Esophagus mucosa (tissue), 1 donor: ENCODE data around the gene ADGRV1. TPM values are rescaled to one million over a fixed set of nuclear protein-coding genes. Genes with fewer than 3 reads are reported as not detected.
A peak's percentile ranks its signal among the peaks of the same experiment; 100 is the strongest.

ENCODE experiments used
- ATAC-seq: fragments of 200-7000 bp; cut with Tn5 transposase; one replicate; pipeline ENCODE4 v1.9.1; 2020
- total RNA-seq: library from RNA; stranded (reverse); gene quantifications from one replicate; pipeline ENCODE4 v1.2.4, GENCODE V29; 2023
- donor health status: DM: yes; HTN: yes; CAD: no.

Gene ADGRV1
- total RNA-seq, result 3.7 TPM

DNA sequence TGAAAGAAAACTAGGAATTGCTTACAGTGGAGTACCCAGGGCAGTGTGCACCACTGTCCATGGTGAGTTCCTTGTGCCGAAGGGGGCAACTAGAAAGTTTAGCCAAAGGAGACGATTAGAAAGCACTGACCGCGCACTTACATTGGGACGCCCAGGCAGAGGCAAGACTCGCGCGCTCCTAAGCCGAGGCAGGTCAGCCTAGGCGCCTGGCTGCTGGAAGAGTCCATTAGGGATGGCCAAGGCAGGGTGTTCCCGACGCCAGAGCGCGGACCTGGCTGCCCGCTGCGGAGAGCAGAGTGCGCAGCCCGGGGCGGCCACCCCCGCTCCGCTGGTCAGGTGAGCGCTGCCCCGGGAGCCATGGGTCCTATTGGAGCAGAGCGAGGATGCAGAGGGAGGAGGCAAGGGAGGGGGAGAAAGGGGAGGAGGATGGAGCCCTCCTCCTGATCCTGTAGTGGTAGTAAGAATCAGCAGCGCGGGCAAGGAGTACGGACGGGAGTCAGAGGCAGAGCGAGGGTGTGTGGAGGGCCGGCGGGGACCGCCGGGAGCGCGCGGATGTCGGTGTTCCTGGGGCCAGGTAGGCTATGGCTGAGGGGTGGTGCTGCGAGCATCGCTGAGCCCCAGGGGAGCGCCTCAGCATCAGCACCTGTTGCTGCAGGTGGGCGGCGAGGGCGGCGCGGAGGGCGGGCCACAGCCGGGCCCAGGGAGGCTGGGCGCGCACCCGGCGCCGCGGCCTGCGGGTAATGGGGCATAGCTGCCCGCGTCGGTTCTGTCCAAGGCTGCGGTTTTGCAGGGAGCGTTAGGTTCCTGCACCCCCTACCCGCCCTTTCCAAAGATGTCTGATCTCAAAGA lies at the start of gene ADGRV1:
Gene ADGRV1 (plus strand): TSS at position 454 of the 849 bp plus-strand sequence. CDS start 99 bp downstream, at position 553.
- peak; percentile 99 for ATAC-seq

DNA sequence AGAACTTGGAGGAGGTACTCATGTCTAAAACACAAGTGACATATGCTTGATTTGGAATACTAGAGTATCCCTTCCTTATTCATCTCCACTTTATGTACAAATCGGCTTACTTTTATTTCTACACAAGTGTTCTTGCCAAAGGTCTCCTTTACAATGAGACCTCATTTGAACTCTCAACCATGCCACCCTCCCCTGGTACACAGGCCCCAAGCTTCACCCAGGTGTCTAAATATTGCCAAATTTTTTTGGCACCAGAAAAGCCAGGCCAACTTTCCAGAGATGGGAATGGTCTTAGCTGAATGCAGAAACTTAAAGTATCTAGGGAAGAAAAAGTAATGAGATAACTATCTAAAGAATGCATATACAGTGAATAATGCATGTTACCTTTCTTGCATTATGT lies 48.2 kb upstream of the ADGRV1 start:
- ATAC-seq, result no peak

DNA sequence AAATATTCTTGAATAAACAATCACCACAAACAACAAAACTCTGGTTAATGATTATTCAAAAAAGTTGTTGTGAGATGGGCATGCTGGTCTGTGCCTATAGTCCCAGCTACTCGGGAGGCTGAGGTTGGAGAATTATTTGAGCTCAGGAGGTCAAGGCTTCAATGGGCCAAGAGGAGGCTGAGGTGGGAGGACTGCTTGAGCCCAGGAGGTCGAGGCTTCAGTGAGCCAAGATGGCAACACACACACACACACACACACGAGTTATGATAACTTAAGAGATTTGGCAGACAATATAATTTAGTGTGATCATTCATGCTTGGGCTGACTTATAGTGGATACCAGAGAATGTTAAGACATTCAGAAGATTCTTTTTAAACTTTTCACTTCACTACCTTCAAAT lies 44.1 kb upstream of the ADGRV1 start:
- ATAC-seq, result no peak

DNA sequence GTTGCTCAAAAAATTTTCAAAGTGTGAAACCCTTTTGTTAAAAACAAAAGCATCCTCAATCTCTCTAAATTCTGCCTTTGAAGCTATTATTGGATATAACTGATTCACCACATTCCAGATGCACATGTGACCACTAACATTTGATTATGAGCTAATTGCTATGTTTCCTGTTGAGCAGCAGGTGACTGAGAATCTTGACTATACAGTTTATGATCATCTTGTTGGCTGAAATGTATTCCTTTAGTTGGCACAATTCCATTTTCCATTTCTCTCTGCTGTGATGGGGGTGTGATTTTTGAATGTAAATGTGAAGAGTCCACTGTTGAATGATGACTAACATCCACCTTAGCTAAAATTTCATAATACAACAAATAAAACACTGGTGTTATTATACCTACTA lies 39.9 kb upstream of the ADGRV1 start:
- ATAC-seq, result peak; percentile 41

DNA sequence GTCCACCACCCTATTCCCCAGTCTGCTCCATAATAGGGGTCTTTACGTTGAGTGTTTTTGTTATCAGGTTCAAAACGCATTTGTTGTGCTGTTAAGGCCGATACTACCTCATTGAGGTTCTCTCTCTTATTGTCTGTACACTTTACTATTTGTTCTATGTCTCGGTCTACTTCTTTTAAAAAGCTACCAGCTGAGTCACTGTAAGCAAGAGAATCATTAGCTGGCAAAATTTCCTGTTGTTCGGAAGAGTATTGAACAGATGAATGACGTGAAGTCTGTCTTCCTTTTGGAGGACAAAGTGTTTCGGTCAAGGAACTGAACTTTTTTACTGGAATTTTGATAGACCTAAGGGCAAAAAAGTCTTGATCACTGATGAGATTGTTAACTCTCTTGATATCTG lies 39.5 kb upstream of the ADGRV1 start:
- no peak for ATAC-seq

DNA sequence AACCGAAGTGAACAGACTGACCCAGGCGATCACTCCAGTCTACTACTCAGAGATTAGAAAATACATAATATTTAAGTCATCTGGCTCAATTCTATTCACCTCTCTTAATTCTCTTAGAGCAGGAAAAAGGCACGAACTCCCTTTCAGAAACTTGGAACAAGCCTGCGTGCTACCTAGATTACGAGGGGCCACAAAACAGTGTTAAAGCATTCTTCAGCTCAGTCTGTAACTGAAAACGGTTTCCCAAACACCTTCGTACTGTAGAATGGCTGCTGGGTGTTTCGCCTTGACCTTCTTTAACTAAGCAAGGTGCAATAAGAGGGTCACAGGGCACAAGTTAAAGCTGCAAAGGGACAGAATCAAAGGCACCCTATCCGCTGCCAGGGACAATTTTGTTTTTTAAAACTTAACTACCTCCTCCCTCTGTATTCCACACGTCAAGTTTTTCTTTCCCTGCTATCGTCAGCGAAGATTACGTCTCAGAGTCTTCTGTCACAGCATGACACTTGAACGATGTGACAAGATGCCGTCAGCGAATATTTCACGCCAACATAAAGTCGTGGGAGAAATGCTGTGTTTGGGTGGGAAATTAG lies 29.9 kb upstream of the ADGRV1 start:
- ATAC-seq, result peak; percentile 3

- peak; percentile 100 for ATAC-seq
Measured at GRCh38 chr5:90529194-90529938, 29.2 kb upstream of the ADGRV1 start, which contains the start of gene LYSMD3. LYSMD3 (minus strand) TSS chr5:90529584; CDS start chr5:90525289, 4,295 bp downstream.

- peak; percentile 67 for ATAC-seq
Measured at GRCh38 chr5:90529939-90530677, 28.5 kb upstream of the ADGRV1 start.

DNA sequence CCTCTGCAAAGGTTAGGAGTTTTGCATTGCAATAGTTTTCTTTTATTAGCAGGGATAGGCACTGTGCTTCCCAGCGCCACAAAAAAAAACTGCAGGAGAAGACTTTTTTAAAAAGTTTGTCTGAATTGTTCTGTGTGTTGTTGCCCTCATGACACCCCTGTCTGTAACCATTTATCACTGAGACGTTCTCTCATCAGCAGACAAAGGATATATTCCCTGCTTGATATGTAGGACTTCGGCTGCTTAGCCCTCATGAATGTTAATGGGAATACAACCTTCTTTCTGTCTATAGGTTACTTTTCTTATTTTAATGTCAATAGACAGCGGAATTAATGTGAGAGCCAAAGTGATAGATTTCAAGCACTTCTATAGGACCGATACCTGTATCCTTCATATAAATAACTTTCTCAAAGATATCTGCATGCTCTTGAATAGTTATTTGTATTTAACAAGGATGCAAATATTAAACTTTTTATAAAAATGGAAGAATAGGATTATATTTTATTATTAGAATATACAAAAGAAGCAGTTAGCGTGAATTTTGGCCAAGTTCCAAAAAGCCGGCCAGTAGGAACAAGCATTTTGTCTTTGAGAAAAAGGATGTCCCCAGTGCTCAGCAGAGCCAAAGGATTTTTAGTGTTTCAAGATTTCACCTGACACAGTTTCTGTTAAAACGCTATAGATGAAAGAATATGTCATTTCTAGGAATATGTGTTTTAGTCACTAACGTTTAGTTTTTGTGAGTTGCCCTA lies 27.7 kb upstream of the ADGRV1 start:
- no peak for ATAC-seq

GRCh38 chr5:90533794-90534193 lies 24.8 kb upstream of the ADGRV1 start:
- ATAC-seq, result no peak

- ATAC-seq, result no peak
Measured at GRCh38 chr5:90534922-90535321, 23.7 kb upstream of the ADGRV1 start.

- no peak for ATAC-seq
Measured at GRCh38 chr5:90542827-90543519, 15.6 kb upstream of the ADGRV1 start.

- no peak for ATAC-seq
Measured at GRCh38 chr5:90545511-90545910, 13.1 kb upstream of the ADGRV1 start.

DNA sequence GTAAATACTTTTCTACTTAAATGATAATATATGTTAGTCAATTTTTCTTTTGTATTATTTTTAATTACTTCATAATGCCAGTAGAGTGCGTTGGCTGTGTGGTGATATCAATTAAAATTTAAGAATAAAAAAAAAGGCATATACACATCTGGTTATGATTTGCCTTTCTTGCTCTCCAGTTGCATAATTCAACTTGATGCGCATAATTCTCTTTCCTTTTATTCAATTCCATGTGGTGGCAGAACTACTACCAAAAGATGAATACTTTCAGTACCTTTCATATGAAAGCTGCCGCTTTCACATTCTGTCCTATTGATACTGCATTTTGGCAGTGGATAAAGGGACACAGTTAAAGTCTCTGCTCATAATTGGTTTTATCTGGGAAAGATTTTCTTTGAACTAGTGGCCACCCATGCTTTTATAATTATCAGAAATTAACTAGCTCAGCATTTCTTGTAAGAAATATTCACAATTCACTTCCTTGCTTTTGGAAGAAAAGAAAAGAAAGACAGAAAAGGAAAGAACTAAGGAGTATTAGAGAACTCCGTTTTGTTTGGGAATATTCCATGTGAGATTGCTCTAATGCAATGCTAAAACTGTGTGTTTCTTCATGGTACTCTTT lies 12.3 kb upstream of the ADGRV1 start:
- no peak for ATAC-seq

GRCh38 chr5:90547072-90547536 lies 11.5 kb upstream of the ADGRV1 start:
- no peak for ATAC-seq

- no peak for ATAC-seq
Measured at GRCh38 chr5:90548069-90548593, 10.5 kb upstream of the ADGRV1 start.

- no peak for ATAC-seq
Measured at GRCh38 chr5:90549223-90549622, 9.4 kb upstream of the ADGRV1 start.

- no peak for ATAC-seq
Measured at GRCh38 chr5:90549729-90550275, 8.8 kb upstream of the ADGRV1 start.

GRCh38 chr5:90550963-90551362 lies 7.6 kb upstream of the ADGRV1 start:
- ATAC-seq, result no peak

GRCh38 chr5:90551376-90551775 lies 7.2 kb upstream of the ADGRV1 start:
- no peak for ATAC-seq
